Esophagus muscularis mucosa (tissue), 4 donors: ENCODE results near the gene LINC00305. TPM values are rescaled to one million over a fixed set of nuclear protein-coding genes. Genes with fewer than 3 reads are reported as not detected.

Experiments
- DNase-seq: peaks from one replicate; pipeline ENCODE4 v3.0.0-alpha.2; 2017; ENCODE audit errors: extremely low spot score
- H3K27ac ChIP-seq, 4 donors: fragments of 200-600 bp; sonication (generic); replicated peaks in 1 of 4; 1 replicate in 3 of 4; 2 replicates in 1 of 4; pipeline ENCODE4 v1.5.1; 2016 to 2019; ENCODE audit warnings: mild to moderate bottlenecking in 1 of 4
- H3K27me3 ChIP-seq, 4 donors: fragments of 200-600 bp; sonication (generic); one replicate each; pipeline versions ENCODE4 v1.5.1 to v1.6.0; 2016 to 2019
- H3K36me3 ChIP-seq, 4 donors: fragments of 200-600 bp; sonication (generic); one replicate each; pipeline ENCODE4 v1.5.1; 2016 to 2019
- H3K4me1 ChIP-seq, 4 donors: fragments of 200-600 bp; sonication (generic); one replicate each; pipeline ENCODE4 v1.5.1; 2016 to 2019
- H3K4me3 ChIP-seq, 4 donors: fragments of 200-600 bp; sonication (generic); 1 replicate in 2 of 4; 2 replicates in 2 of 4; pipeline ENCODE4 v1.5.1; 2016 to 2019; ENCODE audit warnings: mild to moderate bottlenecking in 4 of 4, moderate library complexity in 1 of 4
- H3K9me3 ChIP-seq, 4 donors: fragments of 200-600 bp; sonication (generic); 1 replicate in 3 of 4; 2 replicates in 1 of 4; pipeline ENCODE4 v1.5.1; 2016 to 2019
- CTCF ChIP-seq, 3 experiments: fragments of 200-600 bp in 2 of 3; fragments of 450-650 bp in 1 of 3; sonication (generic) in 2 of 3; IDR thresholded peaks; one replicate each; pipeline ENCODE4 v1.5.1; 2017 to 2019; ENCODE audit warnings: antibody characterized with exemption in 3 of 3, mild to moderate bottlenecking in 2 of 3, moderate library complexity in 1 of 3
- EP300 ChIP-seq: sonication (generic); formaldehyde crosslinking; IDR thresholded peaks from one replicate; pipeline ENCODE4 v1.6.1; 2017; ENCODE audit warnings: antibody characterized with exemption
- POLR2A ChIP-seq: fragments of 450-650 bp; IDR thresholded peaks from one replicate; pipeline ENCODE4 v1.6.1; 2017; ENCODE audit warnings: antibody characterized with exemption, moderate library complexity, mild to moderate bottlenecking, low read depth
- POLR2AphosphoS5 ChIP-seq, 2 donors: sonication (generic); formaldehyde crosslinking; IDR thresholded peaks; one replicate each; pipeline ENCODE4 v1.6.1; 2017; ENCODE audit warnings: antibody characterized with exemption in 2 of 2
- WGBS: methylation state at CpG from one replicate; pipeline ENCODE4 v1.1.5; 2018; 5-methylcytosine and 5-hydroxymethylcytosine counted together
- intact Hi-C: fragments of 100-400 bp; cut with DNase I; formaldehyde crosslinking; loops from one replicate; pipeline ENCODE4 v1.15.1; 2023
- total RNA-seq, 4 donors: library from RNA; depleted of rRNA; stranded (reverse); fragments of >200 nt; gene quantifications; one replicate each; pipeline versions ENCODE4 v1.1.0 to v1.2.1, GENCODE V29; 2016

The LINC00305 gene
- total RNA-seq, 4 donors from 2014 or later = not detected

- H3K36me3 ChIP-seq = no peaks in the 10 kb centered on the region
- no peak overlapping the region for H3K27ac ChIP-seq
- DNase-seq = no peak
- intact Hi-C loops = no loop called here
- TF ChIP-seq POLR2AphosphoS5 (IDR thresholded peaks at IDR 0.05) = no peak
- no peak for TF ChIP-seq EP300
- no peak for TF ChIP-seq CTCF (IDR thresholded peaks at IDR 0.05)
- TF ChIP-seq POLR2A = no peak
- peaks cover 0 to 5% (median under 1%) of the 10 kb centered on the region in 4 donors for H3K9me3 ChIP-seq
- H3K4me1 ChIP-seq = no peaks in the 10 kb centered on the region
- no peaks in the 10 kb centered on the region for H3K27me3 ChIP-seq
- H3K4me3 ChIP-seq = no peak overlapping the region
These were observed 18.6 kb upstream of the LINC00305 start for GRCh38 chr18:64167408-64167925.

- no peak overlapping the region for H3K27ac ChIP-seq
- no peaks in the 10 kb centered on the region for H3K36me3 ChIP-seq
- H3K9me3 ChIP-seq = no peaks in the 10 kb centered on the region
- no peaks in the 10 kb centered on the region for H3K27me3 ChIP-seq
- no peak for DNase-seq
- no peaks in the 10 kb centered on the region for H3K4me1 ChIP-seq
- H3K4me3 ChIP-seq = no peak overlapping the region
- 52% methylated on average over 2 of the region's 2 CpGs for WGBS
- TF ChIP-seq POLR2AphosphoS5 (IDR thresholded peaks at IDR 0.05) (no peak), CTCF (IDR thresholded peaks at IDR 0.05) (no peak), POLR2A (no peak), EP300 (no peak)
- intact Hi-C loops = no loop called here
These were observed 17.0 kb upstream of the LINC00305 start for GRCh38 chr18:64165906-64166305.

- Histone ChIP-seq H3K4me1 (no peaks in the 10 kb centered on the region), H3K27ac (no peak overlapping the region), H3K4me3 (no peak overlapping the region), H3K27me3 (no peaks in the 10 kb centered on the region), H3K9me3 (no peaks in the 10 kb centered on the region), H3K36me3 (no peaks in the 10 kb centered on the region)
- WGBS = 83% methylated on average over 4 of the region's 4 CpGs
- TF ChIP-seq CTCF (IDR thresholded peaks at IDR 0.05) (no peak), POLR2AphosphoS5 (IDR thresholded peaks at IDR 0.05) (no peak), EP300 (no peak), POLR2A (no peak)
- intact Hi-C loops = no loop called here
- DNase-seq = no peak
These were observed 16.0 kb upstream of the LINC00305 start for GRCh38 chr18:64164883-64165282.

GRCh38 chr18:64149916-64150438 lies 1.1 kb upstream of the LINC00305 start:
- no peak for TF ChIP-seq POLR2A
- no peak for TF ChIP-seq CTCF (IDR thresholded peaks at IDR 0.05)
- TF ChIP-seq POLR2AphosphoS5 (IDR thresholded peaks at IDR 0.05) = no peak
- no peak for TF ChIP-seq EP300
- no peaks in the 10 kb centered on the region for H3K9me3 ChIP-seq
- WGBS = 88% methylated on average over 11 of the region's 11 CpGs

GRCh38 chr18:64142904-64143303 lies 6.0 kb downstream of the LINC00305 start:
- TF ChIP-seq POLR2A (no peak), POLR2AphosphoS5 (IDR thresholded peaks at IDR 0.05) (no peak), CTCF (IDR thresholded peaks at IDR 0.05) (no peak), EP300 (no peak)
- WGBS = 85% methylated on average over 1 of the region's 1 CpG
- no peaks in the 10 kb centered on the region for H3K4me1 ChIP-seq

More at GRCh38 chr18:64149916-64150438, 1.1 kb upstream of the LINC00305 start:
- H3K27ac ChIP-seq = no peak overlapping the region
- H3K4me3 ChIP-seq = no peak overlapping the region
- no peaks in the 10 kb centered on the region for H3K36me3 ChIP-seq
- H3K4me1 ChIP-seq = no peaks in the 10 kb centered on the region
- DNase-seq = no peak
- no peaks in the 10 kb centered on the region for H3K27me3 ChIP-seq
- intact Hi-C loops = no loop called here

More at GRCh38 chr18:64142904-64143303, 6.0 kb downstream of the LINC00305 start:
- Histone ChIP-seq H3K9me3 (no peaks in the 10 kb centered on the region), H3K27ac (no peak overlapping the region), H3K4me3 (no peak overlapping the region), H3K27me3 (no peaks in the 10 kb centered on the region), H3K36me3 (no peaks in the 10 kb centered on the region)
- intact Hi-C loops = no loop called here
- DNase-seq = no peak
